H9 (cell line): ENCODE measurements around the gene IFT27. TPM values are rescaled to one million over a fixed set of nuclear protein-coding genes. Genes with fewer than 3 reads are reported as not detected.

Experiments
- DNase-seq: peaks from one replicate; pipeline ENCODE4 v3.0.0-alpha.2; 2017
- H2AFZ ChIP-seq: one replicate; pipeline ENCODE4 v1.6.1; 2013; ENCODE audit warnings: mild to moderate bottlenecking, low read length, control low read depth, moderate library complexity
- H2AK5ac ChIP-seq: 2 replicates; pipeline ENCODE4 v1.6.1; 2013; ENCODE audit warnings: low read length, control low read depth, mixed read lengths; ENCODE audit not compliant: insufficient read length
- H2BK120ac ChIP-seq: one replicate; pipeline ENCODE4 v1.6.1; 2013; ENCODE audit warnings: low read depth, mild to moderate bottlenecking, low read length, control low read depth, inconsistent platforms; ENCODE audit not compliant: poor library complexity, severe bottlenecking
- H2BK12ac ChIP-seq: 2 replicates; pipeline ENCODE4 v1.6.1; 2013; ENCODE audit warnings: low read length, control low read depth, mixed read lengths, low read depth; ENCODE audit not compliant: insufficient read length
- H2BK15ac ChIP-seq: 2 replicates; pipeline ENCODE4 v1.6.1; 2013; ENCODE audit warnings: low read depth, low read length, control low read depth
- H2BK20ac ChIP-seq: one replicate; pipeline ENCODE4 v1.6.1; 2013; ENCODE audit warnings: low read depth, mild to moderate bottlenecking, low read length, control low read depth, inconsistent platforms; ENCODE audit not compliant: poor library complexity, severe bottlenecking
- H2BK5ac ChIP-seq: 2 replicates; pipeline ENCODE4 v1.6.1; 2013; ENCODE audit warnings: low read length, control low read depth, mixed read lengths; ENCODE audit not compliant: insufficient read length
- H3K14ac ChIP-seq: 2 replicates; pipeline ENCODE4 v1.6.1; 2013; ENCODE audit warnings: low read length, control low read depth; ENCODE audit not compliant: insufficient read depth
- H3K18ac ChIP-seq: 2 replicates; pipeline ENCODE4 v1.6.1; 2013; ENCODE audit warnings: low read depth, mild to moderate bottlenecking, mixed read lengths, low read length, control low read depth; ENCODE audit not compliant: insufficient read length
- H3K23ac ChIP-seq: 2 replicates; pipeline ENCODE4 v1.6.1; 2013; ENCODE audit warnings: low read length, control low read depth, mixed read lengths, low read depth; ENCODE audit not compliant: insufficient read length
- H3K23me2 ChIP-seq: 2 replicates; pipeline ENCODE4 v1.6.1; 2013; ENCODE audit warnings: low read depth, mild to moderate bottlenecking, mixed read lengths, low read length, control low read depth; ENCODE audit not compliant: insufficient read length, poor library complexity, severe bottlenecking
- H3K27ac ChIP-seq: 2 replicates; pipeline ENCODE4 v1.5.1; 2013; ENCODE audit warnings: low read length, control low read depth, mixed read lengths, low read depth; ENCODE audit not compliant: insufficient read length
- H3K27me3 ChIP-seq: 2 replicates; pipeline ENCODE4 v1.6.1; 2013; ENCODE audit warnings: low read length, control low read depth, inconsistent platforms; ENCODE audit not compliant: insufficient read depth
- H3K4ac ChIP-seq: 2 replicates; pipeline ENCODE4 v1.6.1; 2013; ENCODE audit warnings: low read depth, mild to moderate bottlenecking, control low read depth, inconsistent platforms, low read length, moderate library complexity
- H3K4me1 ChIP-seq: 2 replicates; pipeline ENCODE4 v1.6.1; 2013; ENCODE audit warnings: low read length, control low read depth, inconsistent platforms; ENCODE audit not compliant: insufficient read depth
- H3K4me2 ChIP-seq: 2 replicates; pipeline ENCODE4 v1.6.1; 2013; ENCODE audit warnings: low read length, control low read depth, mixed read lengths; ENCODE audit not compliant: insufficient read length, insufficient read depth
- H3K56ac ChIP-seq: 2 replicates; pipeline ENCODE4 v1.6.1; 2013; ENCODE audit warnings: low read depth, mild to moderate bottlenecking, mixed read lengths, low read length, control low read depth; ENCODE audit not compliant: insufficient read length
- H3K79me1 ChIP-seq: 2 replicates; pipeline ENCODE4 v1.6.1; 2013; ENCODE audit warnings: low read depth, mild to moderate bottlenecking, moderate library complexity, low read length, control low read depth, inconsistent platforms; ENCODE audit not compliant: insufficient read depth, poor library complexity, severe bottlenecking
- H3K79me2 ChIP-seq: 2 replicates; pipeline ENCODE4 v1.6.1; 2013; ENCODE audit warnings: low read length, control low read depth, inconsistent platforms; ENCODE audit not compliant: insufficient read depth
- H3K9ac ChIP-seq: 2 replicates; pipeline ENCODE4 v1.6.1; 2013; ENCODE audit warnings: low read length, control low read depth, mixed read lengths; ENCODE audit not compliant: insufficient read length; ENCODE audit errors: extremely low read depth
- H3K9me3 ChIP-seq: one replicate; pipeline ENCODE4 v1.6.1; 2013; ENCODE audit warnings: low read depth, low read length, inconsistent platforms; ENCODE audit not compliant: control insufficient read depth
- H3T11ph ChIP-seq: one replicate; pipeline ENCODE4 v1.6.1; 2013; ENCODE audit warnings: mild to moderate bottlenecking, low read length, control low read depth, inconsistent platforms
- H4K20me1 ChIP-seq: one replicate; pipeline ENCODE4 v1.6.1; 2013; ENCODE audit not compliant: control insufficient read depth, insufficient read length, insufficient read depth
- H4K5ac ChIP-seq: 2 replicates; pipeline ENCODE4 v1.6.1; 2013; ENCODE audit warnings: low read depth, mild to moderate bottlenecking, mixed read lengths, low read length, control low read depth; ENCODE audit not compliant: insufficient read length
- H4K8ac ChIP-seq: replicated peaks from 2 replicates; pipeline ENCODE4 v1.6.1; 2013; ENCODE audit warnings: low read length, control low read depth, mixed read lengths, low read depth; ENCODE audit not compliant: insufficient read length
- H4K91ac ChIP-seq: 2 replicates; pipeline ENCODE4 v1.6.1; 2013; ENCODE audit warnings: low read depth, mild to moderate bottlenecking, moderate library complexity, mixed read lengths, low read length, control low read depth; ENCODE audit not compliant: insufficient read length
- H3K27ac Mint-ChIP-seq, 3 experiments: 2 replicates in 2 of 3; 3 replicates in 1 of 3; pipeline ENCODE4 v1.8.0; 2020 to 2021; ENCODE audit warnings: mixed read lengths in 3 of 3, mild to moderate bottlenecking in 1 of 3, moderate library complexity in 1 of 3
- H3K27me3 Mint-ChIP-seq: 2 replicates; pipeline ENCODE4 v1.8.0; 2021; ENCODE audit warnings: low read depth, mild to moderate bottlenecking, moderate library complexity, mixed read lengths
- H3K36me3 Mint-ChIP-seq, 3 experiments: 2 replicates in 2 of 3; 3 replicates in 1 of 3; pipeline ENCODE4 v1.8.0; 2020 to 2021; ENCODE audit warnings: low read depth in 3 of 3, mixed read lengths in 3 of 3; ENCODE audit not compliant: insufficient read depth in 1 of 3
- H3K4me1 Mint-ChIP-seq, 2 experiments: 2 replicates each; pipeline ENCODE4 v1.8.0; 2020; ENCODE audit warnings: mixed read lengths in 2 of 2
- H3K4me3 Mint-ChIP-seq, 2 experiments: 2 replicates in 1 of 2; 3 replicates in 1 of 2; pipeline ENCODE4 v1.8.0; 2020 to 2021; ENCODE audit warnings: mild to moderate bottlenecking in 2 of 2, mixed read lengths in 2 of 2, moderate library complexity in 1 of 2
- H3K9me3 Mint-ChIP-seq, 2 experiments: 2 replicates in 1 of 2; 3 replicates in 1 of 2; pipeline ENCODE4 v1.8.0; 2020; ENCODE audit warnings: mild to moderate bottlenecking in 2 of 2, mixed read lengths in 2 of 2, moderate library complexity in 1 of 2
- WGBS: extraction: QIAGEN DNeasy Blood & Tissue Kit; methylation state at CpG from one replicate; pipeline ENCODE4 v1.1.7; 2013; ENCODE audit warnings: missing lambda C conversion rate, low lambda C conversion rate, mixed read lengths; ENCODE audit not compliant: insufficient read length; ENCODE audit errors: extremely low coverage; 5-methylcytosine and 5-hydroxymethylcytosine counted together
- long read RNA-seq: library from polyadenylated mRNA; unstranded; transcript quantifications from one replicate; pipeline ENCODE4 v2.0.0, GENCODE V29; 2020
- total RNA-seq: library from RNA; stranded (reverse); gene quantifications from 2 replicates; pipeline ENCODE4 v1.2.1, GENCODE V29; 2021
- TF ChIP-seq, protein P1 (sequence below): fragments of 200-600 bp; sonication (generic); conservative IDR thresholded peaks from 3 replicates; pipeline ENCODE4 v1.8.0; 2021; ENCODE audit warnings: antibody characterized with exemption, mild to moderate bottlenecking

Gene IFT27, protein sequence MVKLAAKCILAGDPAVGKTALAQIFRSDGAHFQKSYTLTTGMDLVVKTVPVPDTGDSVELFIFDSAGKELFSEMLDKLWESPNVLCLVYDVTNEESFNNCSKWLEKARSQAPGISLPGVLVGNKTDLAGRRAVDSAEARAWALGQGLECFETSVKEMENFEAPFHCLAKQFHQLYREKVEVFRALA
- total RNA-seq, result 40.7 and 43.4 TPM in 2 replicates
- long read RNA-seq, transcript IFT27-205 (7 exons, 1,095 nt), result major isoform, 75 of 92 reads
- long read RNA-seq, partial matches to known transcripts, result 5 of 92 reads
- long read RNA-seq, other reads (novel, unspliced or antisense), result 12 of 92 reads

DNA sequence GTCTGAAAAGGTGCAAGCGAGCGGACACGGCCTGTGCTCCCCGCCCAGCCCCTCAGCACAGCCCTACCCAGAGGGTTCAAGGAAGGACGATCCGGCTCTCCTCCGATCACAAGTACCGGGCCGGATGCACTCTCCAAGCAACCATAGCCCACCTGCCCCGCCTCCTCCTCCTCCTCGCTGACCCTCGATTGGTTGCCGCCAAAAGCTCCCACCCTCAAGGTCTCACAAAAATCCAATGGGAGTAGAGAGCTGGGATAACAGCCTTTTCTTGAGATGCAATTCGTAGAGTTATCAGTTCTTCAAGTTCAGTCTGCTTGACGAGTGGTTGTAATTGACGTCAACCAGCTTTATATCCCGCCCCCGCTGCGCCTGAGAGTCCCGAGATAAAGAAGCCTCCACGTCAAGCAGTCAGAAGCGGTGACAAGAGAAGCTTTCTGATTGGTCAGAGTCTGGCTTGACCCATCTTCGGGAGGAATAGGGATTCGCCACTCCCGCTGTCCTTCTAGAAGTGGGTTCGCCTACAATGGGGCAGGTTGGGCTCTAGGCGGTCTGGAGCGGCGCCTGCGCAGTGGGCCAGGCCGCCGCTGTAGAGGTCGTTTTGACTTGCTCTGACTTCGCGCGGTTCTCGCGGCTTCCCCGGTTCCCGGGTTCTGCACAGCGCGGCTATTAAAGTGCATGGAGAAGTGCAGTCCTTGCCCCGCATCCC, at the start of gene IFT27:
Gene IFT27 (minus strand): TSS at position 156 of the 706 bp plus-strand sequence. CDS start 412 bp downstream, outside the sequence.
- no peak within 1 kb of the TSS for H2BK120ac ChIP-seq
- H3K4me1 ChIP-seq, result no peaks in the 10 kb centered on the region; the same call in 1 of the 2 replicates
- no peak within 1 kb of the TSS for H4K5ac ChIP-seq
- no peaks in the 10 kb centered on the region for H3K27me3 ChIP-seq
- no peaks in the 10 kb centered on the region for H3K79me1 ChIP-seq
- H3K9ac ChIP-seq, result peak within 1 kb of the TSS; percentile 72
- WGBS, result no CpG with 5 or more reads among the region's 43 CpGs
- no peak within 1 kb of the TSS for H2BK12ac ChIP-seq
- no peak within 1 kb of the TSS for H3T11ph ChIP-seq
- Mint-ChIP-seq H3K36me3 (peaks cover 11 to 33% (median 14%) of the 10 kb centered on the region in 3 experiments), H3K9me3 (peaks cover 15 to 24% of the 10 kb centered on the region in 2 experiments), H3K27ac (peak within 1 kb of the TSS in 2 of 3 experiments; percentile 60 to 93; a peak in 3 of 7 replicates), H3K4me3 (peak within 1 kb of the TSS; percentile 85 to 91), H3K4me1 (peaks cover 8 to 12% of the 10 kb centered on the region in 2 experiments), H3K27me3 (peaks cover 34% of the 10 kb centered on the region)
- H2AFZ ChIP-seq, result no peak within 1 kb of the TSS
- H4K91ac ChIP-seq, result no peak within 1 kb of the TSS
- no peak within 1 kb of the TSS for H3K23ac ChIP-seq
- no peak within 1 kb of the TSS for H3K14ac ChIP-seq
- TF ChIP-seq, protein P1, sequence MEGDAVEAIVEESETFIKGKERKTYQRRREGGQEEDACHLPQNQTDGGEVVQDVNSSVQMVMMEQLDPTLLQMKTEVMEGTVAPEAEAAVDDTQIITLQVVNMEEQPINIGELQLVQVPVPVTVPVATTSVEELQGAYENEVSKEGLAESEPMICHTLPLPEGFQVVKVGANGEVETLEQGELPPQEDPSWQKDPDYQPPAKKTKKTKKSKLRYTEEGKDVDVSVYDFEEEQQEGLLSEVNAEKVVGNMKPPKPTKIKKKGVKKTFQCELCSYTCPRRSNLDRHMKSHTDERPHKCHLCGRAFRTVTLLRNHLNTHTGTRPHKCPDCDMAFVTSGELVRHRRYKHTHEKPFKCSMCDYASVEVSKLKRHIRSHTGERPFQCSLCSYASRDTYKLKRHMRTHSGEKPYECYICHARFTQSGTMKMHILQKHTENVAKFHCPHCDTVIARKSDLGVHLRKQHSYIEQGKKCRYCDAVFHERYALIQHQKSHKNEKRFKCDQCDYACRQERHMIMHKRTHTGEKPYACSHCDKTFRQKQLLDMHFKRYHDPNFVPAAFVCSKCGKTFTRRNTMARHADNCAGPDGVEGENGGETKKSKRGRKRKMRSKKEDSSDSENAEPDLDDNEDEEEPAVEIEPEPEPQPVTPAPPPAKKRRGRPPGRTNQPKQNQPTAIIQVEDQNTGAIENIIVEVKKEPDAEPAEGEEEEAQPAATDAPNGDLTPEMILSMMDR, result no peak
- H3K9me3 ChIP-seq, result no peaks in the 10 kb centered on the region
- H3K4me2 ChIP-seq, result peak within 1 kb of the TSS; percentile 87
- no peaks in the 10 kb centered on the region for H4K20me1 ChIP-seq
- peak within 1 kb of the TSS; percentile 83 for H3K18ac ChIP-seq
- DNase-seq, result peak; percentile 100
- H3K27ac ChIP-seq, result no peak within 1 kb of the TSS
- H3K4ac ChIP-seq, result no peak within 1 kb of the TSS
- no peak within 1 kb of the TSS for H2BK15ac ChIP-seq
- H3K79me2 ChIP-seq, result no peaks in the 10 kb centered on the region
- H3K56ac ChIP-seq, result no peak within 1 kb of the TSS
- H3K23me2 ChIP-seq, result peaks cover 2% of the 10 kb centered on the region
- no peak within 1 kb of the TSS for H2AK5ac ChIP-seq
- H2BK20ac ChIP-seq, result no peak within 1 kb of the TSS
- no peak within 1 kb of the TSS for H2BK5ac ChIP-seq
- no peak within 1 kb of the TSS for H4K8ac ChIP-seq
